Naive thymus-derived CD4-positive, alpha-beta T cell (primary cell): Measurements from ENCODE around the gene CPN2. TPM values are rescaled to one million over a fixed set of nuclear protein-coding genes. Genes with fewer than 3 reads are reported as not detected.
A peak's percentile ranks its signal among the peaks of the same experiment; 100 is the strongest.

Experiments used
- ATAC-seq: fragments of 150-1000 bp; cut with Tn5 transposase; 2 replicates; pipeline ENCODE4 v1.10.0; 2021; ENCODE audit warnings: mild to moderate bottlenecking, moderate library complexity
- CTCF ChIA-PET: fragments of 350-600 bp; sonication (Branson Sonifier 250); formaldehyde crosslinking; loops from one replicate; lab custom pipeline; 2021; ENCODE audit warnings: antibody characterized with exemption; lab: Charles Lee
- POLR2A ChIA-PET: fragments of 350-600 bp; sonication (Branson Sonifier 250); formaldehyde crosslinking; loops from one replicate; lab custom pipeline; 2021; ENCODE audit warnings: antibody characterized with exemption, inconsistent platforms; lab: Charles Lee
- DNase-seq, 9 donors: peaks; one replicate each; pipeline versions ENCODE4 v3.0.0 to v3.0.0-alpha.2; 2020 to 2022; ENCODE audit warnings: mixed read lengths in 1 of 9
- H3K27ac ChIP-seq: one replicate; pipeline ENCODE4 v1.7.0; 2013; ENCODE audit warnings: mild to moderate bottlenecking, low read depth, low read length, moderate library complexity
- H3K27me3 ChIP-seq, 2 donors: one replicate each; pipeline ENCODE4 v1.7.0; 2013; ENCODE audit warnings: low read length in 2 of 2, mild to moderate bottlenecking in 2 of 2, moderate library complexity in 2 of 2; ENCODE audit not compliant: control insufficient read depth in 2 of 2, insufficient read depth in 2 of 2
- H3K36me3 ChIP-seq, 3 experiments: 1 replicate in 2 of 3; 2 replicates in 1 of 3; pipeline ENCODE4 v1.7.0; 2013; ENCODE audit warnings: low read length in 3 of 3, mild to moderate bottlenecking in 3 of 3, moderate library complexity in 1 of 3; ENCODE audit not compliant: insufficient read depth in 3 of 3, control insufficient read depth in 2 of 3
- H3K4me1 ChIP-seq, 2 donors: one replicate each; pipeline ENCODE4 v1.7.0; 2013; ENCODE audit warnings: low read length in 2 of 2, mild to moderate bottlenecking in 2 of 2, moderate library complexity in 1 of 2; ENCODE audit not compliant: control insufficient read depth in 2 of 2, insufficient read depth in 2 of 2
- H3K4me3 ChIP-seq: 2 replicates; pipeline ENCODE4 v1.7.0; 2013; ENCODE audit warnings: mild to moderate bottlenecking, low read length
- H3K9me3 ChIP-seq, 3 experiments: 1 replicate in 2 of 3; 2 replicates in 1 of 3; pipeline ENCODE4 v1.7.0; 2013; ENCODE audit warnings: low read length in 3 of 3; ENCODE audit not compliant: control insufficient read depth in 2 of 3
- H3K27ac Mint-ChIP-seq, 9 donors: one replicate each; pipeline ENCODE4 v1.8.0; 2020 to 2022; ENCODE audit warnings: mixed read lengths in 9 of 9, mild to moderate bottlenecking in 8 of 9, moderate library complexity in 5 of 9, inconsistent platforms in 2 of 9
- H3K27me3 Mint-ChIP-seq, 5 donors: one replicate each; pipeline ENCODE4 v1.8.0; 2021 to 2022; ENCODE audit warnings: mixed read lengths in 5 of 5, mild to moderate bottlenecking in 1 of 5
- H3K36me3 Mint-ChIP-seq, 5 donors: one replicate each; pipeline ENCODE4 v1.8.0; 2020 to 2022; ENCODE audit warnings: mixed read lengths in 5 of 5, mild to moderate bottlenecking in 3 of 5, inconsistent platforms in 1 of 5
- H3K4me1 Mint-ChIP-seq, 7 donors: one replicate each; pipeline ENCODE4 v1.8.0; 2020 to 2022; ENCODE audit warnings: mixed read lengths in 7 of 7, mild to moderate bottlenecking in 3 of 7, inconsistent platforms in 1 of 7
- H3K4me3 Mint-ChIP-seq, 10 donors: one replicate each; pipeline ENCODE4 v1.8.0; 2020 to 2022; ENCODE audit warnings: mild to moderate bottlenecking in 10 of 10, mixed read lengths in 10 of 10, moderate library complexity in 6 of 10, inconsistent platforms in 2 of 10
- H3K9me3 Mint-ChIP-seq, 11 donors: one replicate each; pipeline ENCODE4 v1.8.0; 2020 to 2022; ENCODE audit warnings: mixed read lengths in 11 of 11, mild to moderate bottlenecking in 4 of 11, inconsistent platforms in 1 of 11, moderate library complexity in 1 of 11
- intact Hi-C, 2 donors: fragments of 100-400 bp; cut with micrococcal nuclease; formaldehyde crosslinking; loops; one replicate each; pipeline ENCODE4 v1.15.1; 2023
- polyA plus RNA-seq, 2 donors: library from polyadenylated mRNA; unstranded; fragments of 300-500 nt; fragmentation: Illumina TruSeq; gene quantifications; one replicate each; pipeline ENCODE4 v1.2.3, GENCODE V29; 2021
- total RNA-seq, 6 experiments: library from RNA in 5 of 6; stranded (reverse) in 5 of 6; gene quantifications; 1 replicate in 5 of 6; 2 replicates in 1 of 6; pipeline ENCODE4 v1.2.3 and lab custom pipeline; 2021 to 2026

The CPN2 gene
- total and polyA plus RNA-seq, 7 experiments from 2014 or later = not detected

DNA sequence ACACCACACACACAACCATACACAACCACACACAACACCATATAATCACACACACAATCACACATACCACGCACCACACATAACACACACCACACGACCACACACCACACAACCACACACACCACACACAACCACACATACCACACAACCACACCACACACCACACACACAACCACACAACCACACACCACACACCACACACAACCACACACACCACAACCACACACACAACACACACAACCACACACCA lies 24.2 kb downstream of the CPN2 start:
- H3K4me3 ChIP-seq = no peak overlapping the region
- H3K27ac Mint-ChIP-seq = no peak overlapping the region
- ChIA-PET POLR2A (no interaction called here), CTCF (no interaction called here)
- H3K4me3 Mint-ChIP-seq = no peak overlapping the region
- peaks cover 0 to 9% of the 10 kb centered on the region in 2 donors for H3K4me1 ChIP-seq
- intact Hi-C loops = no loop called here
- H3K9me3 Mint-ChIP-seq = no peaks in the 10 kb centered on the region
- ATAC-seq (no peak), DNase-seq (peak in 2 of 9 donors; percentile 17 to 41)
- H3K4me1 Mint-ChIP-seq = peaks cover 0 to 4% (median 0%) of the 10 kb centered on the region in 7 donors
- H3K27me3 ChIP-seq = peaks cover 0 to 6% of the 10 kb centered on the region in 2 donors
- H3K27ac ChIP-seq = no peak overlapping the region
- no peaks in the 10 kb centered on the region for H3K36me3 Mint-ChIP-seq
- H3K9me3 ChIP-seq = no peaks in the 10 kb centered on the region
- H3K27me3 Mint-ChIP-seq = peaks cover 0 to 20% (median 4%) of the 10 kb centered on the region in 5 donors
- no peaks in the 10 kb centered on the region for H3K36me3 ChIP-seq

DNA sequence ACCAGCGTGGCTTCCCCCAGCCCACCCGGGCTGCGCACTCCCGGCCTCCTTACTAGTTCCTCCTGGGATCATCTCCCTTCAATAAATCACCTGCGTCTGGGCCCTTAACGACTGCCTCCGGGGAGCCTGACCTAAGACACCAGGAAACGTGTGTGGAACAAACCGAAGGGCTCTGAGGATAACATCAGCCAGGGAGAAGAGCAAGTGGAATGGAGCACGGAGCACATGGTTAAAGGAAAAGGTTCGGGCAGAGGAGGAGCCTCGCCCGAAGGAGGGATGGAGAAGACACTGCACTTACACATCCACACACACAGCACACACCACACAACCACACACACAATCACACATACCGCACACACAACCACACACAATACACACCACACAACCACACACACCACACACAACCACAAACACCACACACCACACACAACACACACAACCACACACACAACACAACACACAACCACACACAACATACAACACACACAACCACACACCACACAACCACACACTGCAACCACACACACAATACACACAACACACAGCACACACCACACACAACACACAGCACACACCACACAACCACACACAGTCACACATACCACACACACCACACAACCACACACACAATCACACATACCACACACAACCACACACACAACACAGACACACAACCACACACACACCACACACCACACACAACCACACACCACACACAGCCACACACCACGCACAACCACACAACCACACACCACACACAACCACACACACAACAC lies 24.7 kb downstream of the CPN2 start:
- H3K27ac Mint-ChIP-seq = no peak overlapping the region
- intact Hi-C loops = no loop called here
- no peaks in the 10 kb centered on the region for H3K9me3 ChIP-seq
- CTCF ChIA-PET = no interaction called here
- H3K4me1 Mint-ChIP-seq = peaks cover 0 to 4% (median 0%) of the 10 kb centered on the region in 7 donors
- no peak overlapping the region for H3K27ac ChIP-seq
- H3K4me3 ChIP-seq = no peak overlapping the region
- no peak overlapping the region for H3K4me3 Mint-ChIP-seq
- no peaks in the 10 kb centered on the region for H3K36me3 Mint-ChIP-seq
- POLR2A ChIA-PET = no interaction called here
- H3K9me3 Mint-ChIP-seq = no peaks in the 10 kb centered on the region
- peaks cover 0 to 19% (median 0%) of the 10 kb centered on the region in 5 donors for H3K27me3 Mint-ChIP-seq
- H3K4me1 ChIP-seq = peaks cover 0 to 9% of the 10 kb centered on the region in 2 donors
- H3K36me3 ChIP-seq = no peaks in the 10 kb centered on the region
- H3K27me3 ChIP-seq = peaks cover 0 to under 1% of the 10 kb centered on the region in 2 donors
- ATAC-seq (no peak), DNase-seq (peak in 1 of 9 donors; percentile 36)

DNA sequence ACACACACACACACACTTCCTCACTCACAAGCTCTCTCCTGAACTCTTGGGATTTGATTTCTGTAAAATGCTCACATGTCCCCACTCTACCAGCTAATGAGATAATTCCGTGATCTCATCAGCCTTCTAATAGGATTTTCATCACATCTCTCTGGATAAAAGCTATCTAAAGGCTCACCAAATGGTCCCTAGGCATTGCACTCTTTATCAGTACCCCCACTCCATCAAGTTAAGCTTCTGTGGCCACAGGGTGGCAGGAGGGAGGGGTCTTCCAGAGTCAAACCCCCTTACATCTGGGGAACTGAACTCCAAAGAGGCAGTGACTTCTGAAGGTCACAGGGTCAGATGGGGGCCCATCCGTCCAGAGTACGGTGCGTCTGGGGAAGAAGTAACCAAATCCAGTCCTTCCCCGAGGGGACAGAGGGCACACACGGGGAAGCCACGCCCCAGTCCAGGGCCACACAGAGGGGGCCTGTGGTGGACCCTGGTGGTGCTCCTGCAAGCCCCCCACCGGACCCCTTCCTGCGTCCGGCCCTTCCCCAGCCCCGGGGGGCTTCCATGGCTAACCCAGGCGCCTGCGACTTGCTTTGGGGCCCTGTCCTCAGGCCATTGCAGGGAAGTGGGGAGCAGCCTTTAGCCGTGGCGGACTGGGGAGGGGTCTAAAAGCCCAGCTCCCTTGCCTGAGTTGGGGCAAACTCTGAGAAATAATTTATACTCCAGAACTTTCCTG lies 25.5 kb downstream of the CPN2 start:
- no peaks in the 10 kb centered on the region for H3K36me3 Mint-ChIP-seq
- H3K4me3 ChIP-seq = no peak overlapping the region
- H3K27me3 Mint-ChIP-seq = peaks cover 0 to 22% (median 0%) of the 10 kb centered on the region in 5 donors
- H3K36me3 ChIP-seq = no peaks in the 10 kb centered on the region
- H3K4me1 Mint-ChIP-seq = peaks cover 0 to 4% (median 0%) of the 10 kb centered on the region in 7 donors
- H3K9me3 ChIP-seq = no peaks in the 10 kb centered on the region
- ATAC-seq = no peak
- DNase-seq = no peak
- POLR2A ChIA-PET = no interaction called here
- H3K4me1 ChIP-seq = peaks cover 0 to 9% of the 10 kb centered on the region in 2 donors
- H3K4me3 Mint-ChIP-seq = no peak overlapping the region
- no peaks in the 10 kb centered on the region for H3K9me3 Mint-ChIP-seq
- CTCF ChIA-PET = interaction anchor here (1.0 kb wide), 1 partner anchor 9 kb away, joined by 4 read pairs; no protein-coding TSS in a partner anchor
- H3K27me3 ChIP-seq = no peaks in the 10 kb centered on the region
- H3K27ac Mint-ChIP-seq = no peak overlapping the region
- intact Hi-C loops = no loop called here
- no peak overlapping the region for H3K27ac ChIP-seq

DNA sequence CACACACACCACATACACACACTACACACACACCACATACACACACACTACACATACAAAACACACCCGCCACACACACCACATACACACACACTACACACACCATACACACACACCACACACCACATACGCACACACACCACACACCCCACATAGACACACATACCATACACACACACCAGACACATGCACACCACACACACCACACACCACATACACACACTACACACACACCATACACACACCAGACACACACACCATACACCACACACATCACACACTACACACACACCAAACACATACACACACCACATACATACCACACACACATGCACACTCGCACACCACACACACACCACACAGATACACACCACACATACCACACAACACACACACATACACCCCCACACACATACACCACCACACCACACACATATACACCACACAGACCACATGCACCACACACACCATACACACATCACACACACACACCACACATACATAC lies 26.3 kb downstream of the CPN2 start:
- H3K27ac Mint-ChIP-seq = no peak overlapping the region
- ATAC-seq = no peak

DNA sequence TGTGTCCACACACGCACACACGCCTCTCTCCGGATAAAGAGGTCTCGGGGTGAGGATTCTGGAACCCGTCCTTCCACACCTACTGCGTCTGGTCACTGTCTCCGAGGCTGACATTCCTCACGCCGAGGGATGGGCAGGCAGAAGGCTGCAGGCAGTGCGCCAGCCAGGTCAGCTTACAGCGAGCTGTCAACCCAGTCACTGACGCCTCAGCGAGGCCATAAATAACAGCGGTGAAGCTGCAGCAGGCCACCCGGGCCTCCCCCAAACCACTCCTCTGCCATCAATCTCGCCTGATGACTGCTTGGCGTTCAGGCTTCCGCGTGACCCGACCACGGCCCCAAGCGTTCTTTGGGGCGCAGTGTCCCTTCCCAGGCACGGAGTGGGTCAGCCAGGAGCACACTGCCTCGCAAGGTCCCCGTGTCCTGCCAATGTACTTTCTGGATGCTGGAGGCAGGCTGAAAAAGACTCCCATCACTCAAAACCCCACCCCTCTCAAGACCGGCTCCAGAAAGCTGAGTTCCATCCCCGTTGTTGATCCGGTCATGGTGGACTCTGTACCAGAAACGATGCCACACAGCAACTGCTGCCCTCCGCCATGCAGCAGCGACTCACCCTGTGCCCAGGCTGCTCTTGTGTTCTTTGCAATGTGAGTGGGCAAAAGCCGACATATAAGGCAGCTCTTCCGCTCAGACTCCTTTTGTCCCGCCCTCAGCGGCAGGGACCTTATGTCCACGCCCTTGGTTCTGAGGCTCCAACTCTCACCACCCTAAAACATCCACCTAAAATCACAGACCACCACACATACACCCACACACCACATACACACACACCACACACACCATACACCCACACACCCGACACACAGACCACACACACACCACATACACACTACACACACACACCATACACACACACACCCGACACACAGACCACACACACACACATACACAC lies 27.1 kb downstream of the CPN2 start:
- H3K27ac Mint-ChIP-seq = peak overlapping the region in 1 of 9 donors; percentile 58
- Histone ChIP-seq H3K27me3 (no peaks in the 10 kb centered on the region), H3K4me1 (peaks cover 0 to 9% of the 10 kb centered on the region in 2 donors), H3K36me3 (no peaks in the 10 kb centered on the region), H3K27ac (no peak overlapping the region), H3K9me3 (peaks cover 0 to 4% (median 0%) of the 10 kb centered on the region in 3 experiments), H3K4me3 (peak overlapping the region; percentile 52)
- peak; percentile 80 for ATAC-seq
- ChIA-PET POLR2A (no interaction called here), CTCF (interaction anchor here (1.1 to 1.2 kb wide), 2 partner anchors 8 to 544 kb away, joined by 3 read pairs; no protein-coding TSS in a partner anchor)
- H3K36me3 Mint-ChIP-seq = peaks cover 0 to 7% (median 4%) of the 10 kb centered on the region in 5 donors
- intact Hi-C loops = no loop called here
- no peak overlapping the region for H3K4me3 Mint-ChIP-seq
- H3K9me3 Mint-ChIP-seq = peaks cover 0 to 9% (median 5%) of the 10 kb centered on the region in 11 donors
- H3K27me3 Mint-ChIP-seq = peaks cover 0 to 19% (median 0%) of the 10 kb centered on the region in 5 donors
- peak in 6 of 9 donors; percentile 21 to 54 (median 40) for DNase-seq
- H3K4me1 Mint-ChIP-seq = peaks cover 0 to 4% (median 0%) of the 10 kb centered on the region in 7 donors

More for the DNA sequence above, 26.3 kb downstream of the CPN2 start:
- no peak for DNase-seq
- Histone ChIP-seq H3K4me1 (peaks cover 0 to 9% of the 10 kb centered on the region in 2 donors), H3K9me3 (no peaks in the 10 kb centered on the region), H3K36me3 (no peaks in the 10 kb centered on the region), H3K27me3 (no peaks in the 10 kb centered on the region), H3K27ac (no peak overlapping the region), H3K4me3 (no peak overlapping the region)
- H3K36me3 Mint-ChIP-seq = peaks cover 0 to under 1% (median 0%) of the 10 kb centered on the region in 5 donors
- POLR2A ChIA-PET = no interaction called here
- H3K4me3 Mint-ChIP-seq = no peak overlapping the region
- peaks cover 0 to 4% (median 0%) of the 10 kb centered on the region in 7 donors for H3K4me1 Mint-ChIP-seq
- peaks cover 0 to 19% (median 0%) of the 10 kb centered on the region in 5 donors for H3K27me3 Mint-ChIP-seq
- CTCF ChIA-PET = interaction anchor here (1.0 kb wide), 1 partner anchor 8 kb away, joined by 4 read pairs; no protein-coding TSS in a partner anchor
- peaks cover 0 to 1% (median 0%) of the 10 kb centered on the region in 11 donors for H3K9me3 Mint-ChIP-seq
- intact Hi-C loops = no loop called here
